HepG2 (cell line): Measurements from ENCODE around the gene AP1AR. TPM values are rescaled to one million over a fixed set of nuclear protein-coding genes. Genes with fewer than 3 reads are reported as not detected.

Source experiments
- ATF1 ChIP-seq: IDR thresholded peaks from 2 replicates; pipeline ENCODE4 v1.6.1; 2016; ENCODE audit warnings: mild to moderate bottlenecking, control low read depth
- CREM ChIP-seq, 2 experiments: sonication (generic) in 1 of 2; formaldehyde crosslinking in 1 of 2; IDR thresholded peaks; 2 replicates each; pipeline versions ENCODE4 v1.4.0 to v1.6.1; 2016 to 2020; ENCODE audit warnings: antibody characterized with exemption in 1 of 2, mild to moderate bottlenecking in 1 of 2, missing genetic modification reagents in 1 of 2
- EED ChIP-seq: sonication (generic); formaldehyde crosslinking; IDR thresholded peaks from 2 replicates; pipeline ENCODE4 v1.5.0; 2020; ENCODE audit warnings: mild to moderate bottlenecking, missing genetic modification reagents
- GFI1 ChIP-seq: sonication (generic); formaldehyde crosslinking; IDR thresholded peaks from 2 replicates; pipeline ENCODE4 v1.5.0; 2020; ENCODE audit warnings: missing genetic modification reagents, mild to moderate bottlenecking, borderline replicate concordance
- HOXA5 ChIP-seq: sonication (generic); formaldehyde crosslinking; IDR thresholded peaks from 2 replicates; pipeline ENCODE4 v1.4.0; 2020; ENCODE audit warnings: missing genetic modification reagents
- MIER3 ChIP-seq: IDR thresholded peaks from 2 replicates; pipeline ENCODE4 v1.6.1; 2016; ENCODE audit warnings: missing compliant biosample characterization, borderline replicate concordance
- MYC ChIP-seq: sonication (generic); formaldehyde crosslinking; IDR thresholded peaks from 2 replicates; pipeline ENCODE4 v1.9.0; 2021; ENCODE audit warnings: missing genetic modification reagents, borderline replicate concordance
- NFYB ChIP-seq: sonication (generic); formaldehyde crosslinking; IDR thresholded peaks from 2 replicates; pipeline ENCODE4 v1.4.0; 2020; ENCODE audit warnings: missing genetic modification reagents
- PHF20 ChIP-seq: sonication (generic); formaldehyde crosslinking; IDR thresholded peaks from 2 replicates; pipeline ENCODE4 v1.5.0; 2020; ENCODE audit warnings: mild to moderate bottlenecking, missing genetic modification reagents
- POLR2AphosphoS5 ChIP-seq: IDR thresholded peaks from 2 replicates; pipeline ENCODE4 v1.6.1; 2012; ENCODE audit warnings: low read depth, low read length
- TEAD3 ChIP-seq: optimal IDR thresholded peaks from 2 replicates; pipeline ENCODE3; 2016; ENCODE audit warnings: borderline replicate concordance
- ZFP36L2 ChIP-seq: sonication (generic); formaldehyde crosslinking; IDR thresholded peaks from 2 replicates; pipeline ENCODE4 v1.4.0; 2020; ENCODE audit warnings: missing genetic modification reagents
- ZKSCAN5 ChIP-seq: sonication (generic); formaldehyde crosslinking; IDR thresholded peaks from 2 replicates; pipeline ENCODE4 v1.5.1; 2020; ENCODE audit warnings: mild to moderate bottlenecking, missing genetic modification reagents
- ZNF138 ChIP-seq: sonication (generic); formaldehyde crosslinking; IDR thresholded peaks from 2 replicates; pipeline ENCODE4 v1.5.0; 2020; ENCODE audit warnings: mild to moderate bottlenecking, low read depth, missing genetic modification reagents
- ZNF263 ChIP-seq: sonication (generic); formaldehyde crosslinking; IDR thresholded peaks from 2 replicates; pipeline ENCODE4 v1.4.0; 2020; ENCODE audit warnings: missing genetic modification reagents
- ZNF296 ChIP-seq: sonication (generic); formaldehyde crosslinking; conservative IDR thresholded peaks from 2 replicates; pipeline ENCODE4 v1.5.0; 2020; ENCODE audit warnings: mild to moderate bottlenecking, missing genetic modification reagents
- ZSCAN30 ChIP-seq: sonication (generic); formaldehyde crosslinking; IDR thresholded peaks from 2 replicates; pipeline ENCODE4 v1.5.0; 2020; ENCODE audit warnings: mild to moderate bottlenecking, missing genetic modification reagents
- polyA plus RNA-seq, 8 experiments: library from polyadenylated mRNA; depleted of rRNA in 3 of 8; stranded (reverse) in 7 of 8; unstranded in 1 of 8; fragments of >200 nt; fragmentation: Illumina TruSeq in 4 of 8; extraction: Trizol in 4 of 8; gene quantifications; 2 replicates each; pipeline versions ENCODE4 v1.2.1 to v1.2.3, GENCODE V29; 2011 to 2016; ENCODE audit warnings: low read depth in 4 of 8, missing spikeins in 1 of 8, mixed read lengths in 1 of 8; ENCODE audit not compliant: insufficient read depth in 1 of 8
- total RNA-seq, 5 experiments: library from RNA; depleted of rRNA; stranded (reverse); fragments of >200 nt; fragmentation: Illumina TruSeq; extraction: Trizol; gene quantifications; 2 replicates each; pipeline ENCODE4 v1.2.3, GENCODE V29; 2016; ENCODE audit warnings: low read depth in 1 of 5
- TF ChIP-seq, protein P1 (sequence below): sonication (generic); formaldehyde crosslinking; IDR thresholded peaks from 2 replicates; pipeline ENCODE4 v1.9.0; 2021; ENCODE audit warnings: mild to moderate bottlenecking, missing genetic modification reagents
- TF ChIP-seq, protein P2 (sequence below): sonication (generic); formaldehyde crosslinking; conservative IDR thresholded peaks from 2 replicates; pipeline ENCODE4 v1.8.0; 2022; ENCODE audit warnings: missing genetic modification reagents
- TF ChIP-seq, protein P3 (sequence below): sonication (generic); formaldehyde crosslinking; IDR thresholded peaks from 2 replicates; pipeline ENCODE4 v1.4.0; 2020; ENCODE audit warnings: missing genetic modification reagents

Gene AP1AR
- total and polyA plus RNA-seq, 2 of the 13 experiments (the other 11 are each of a cell fraction or from before 2014, with no cell fraction given), result 24.9 to 39.9 TPM

- TF ChIP-seq, protein P1, sequence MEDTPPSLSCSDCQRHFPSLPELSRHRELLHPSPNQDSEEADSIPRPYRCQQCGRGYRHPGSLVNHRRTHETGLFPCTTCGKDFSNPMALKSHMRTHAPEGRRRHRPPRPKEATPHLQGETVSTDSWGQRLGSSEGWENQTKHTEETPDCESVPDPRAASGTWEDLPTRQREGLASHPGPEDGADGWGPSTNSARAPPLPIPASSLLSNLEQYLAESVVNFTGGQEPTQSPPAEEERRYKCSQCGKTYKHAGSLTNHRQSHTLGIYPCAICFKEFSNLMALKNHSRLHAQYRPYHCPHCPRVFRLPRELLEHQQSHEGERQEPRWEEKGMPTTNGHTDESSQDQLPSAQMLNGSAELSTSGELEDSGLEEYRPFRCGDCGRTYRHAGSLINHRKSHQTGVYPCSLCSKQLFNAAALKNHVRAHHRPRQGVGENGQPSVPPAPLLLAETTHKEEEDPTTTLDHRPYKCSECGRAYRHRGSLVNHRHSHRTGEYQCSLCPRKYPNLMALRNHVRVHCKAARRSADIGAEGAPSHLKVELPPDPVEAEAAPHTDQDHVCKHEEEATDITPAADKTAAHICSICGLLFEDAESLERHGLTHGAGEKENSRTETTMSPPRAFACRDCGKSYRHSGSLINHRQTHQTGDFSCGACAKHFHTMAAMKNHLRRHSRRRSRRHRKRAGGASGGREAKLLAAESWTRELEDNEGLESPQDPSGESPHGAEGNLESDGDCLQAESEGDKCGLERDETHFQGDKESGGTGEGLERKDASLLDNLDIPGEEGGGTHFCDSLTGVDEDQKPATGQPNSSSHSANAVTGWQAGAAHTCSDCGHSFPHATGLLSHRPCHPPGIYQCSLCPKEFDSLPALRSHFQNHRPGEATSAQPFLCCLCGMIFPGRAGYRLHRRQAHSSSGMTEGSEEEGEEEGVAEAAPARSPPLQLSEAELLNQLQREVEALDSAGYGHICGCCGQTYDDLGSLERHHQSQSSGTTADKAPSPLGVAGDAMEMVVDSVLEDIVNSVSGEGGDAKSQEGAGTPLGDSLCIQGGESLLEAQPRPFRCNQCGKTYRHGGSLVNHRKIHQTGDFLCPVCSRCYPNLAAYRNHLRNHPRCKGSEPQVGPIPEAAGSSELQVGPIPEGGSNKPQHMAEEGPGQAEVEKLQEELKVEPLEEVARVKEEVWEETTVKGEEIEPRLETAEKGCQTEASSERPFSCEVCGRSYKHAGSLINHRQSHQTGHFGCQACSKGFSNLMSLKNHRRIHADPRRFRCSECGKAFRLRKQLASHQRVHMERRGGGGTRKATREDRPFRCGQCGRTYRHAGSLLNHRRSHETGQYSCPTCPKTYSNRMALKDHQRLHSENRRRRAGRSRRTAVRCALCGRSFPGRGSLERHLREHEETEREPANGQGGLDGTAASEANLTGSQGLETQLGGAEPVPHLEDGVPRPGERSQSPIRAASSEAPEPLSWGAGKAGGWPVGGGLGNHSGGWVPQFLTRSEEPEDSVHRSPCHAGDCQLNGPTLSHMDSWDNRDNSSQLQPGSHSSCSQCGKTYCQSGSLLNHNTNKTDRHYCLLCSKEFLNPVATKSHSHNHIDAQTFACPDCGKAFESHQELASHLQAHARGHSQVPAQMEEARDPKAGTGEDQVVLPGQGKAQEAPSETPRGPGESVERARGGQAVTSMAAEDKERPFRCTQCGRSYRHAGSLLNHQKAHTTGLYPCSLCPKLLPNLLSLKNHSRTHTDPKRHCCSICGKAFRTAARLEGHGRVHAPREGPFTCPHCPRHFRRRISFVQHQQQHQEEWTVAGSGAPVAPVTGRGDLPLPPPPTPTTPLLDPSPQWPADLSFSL (CRISPR knock-in tag), result no peak; the same call in 1 of the 2 replicates
- TF ChIP-seq ZNF138 (CRISPR knock-in tag), result no peak
- no peak; the same call in 1 of the 2 replicates for TF ChIP-seq GFI1 (CRISPR knock-in tag)
- TF ChIP-seq MIER3, result no peak; the same call in 1 of the 2 replicates
- peak; percentile 88; the same call in 1 of the 2 replicates for TF ChIP-seq EED
- TF ChIP-seq ZFP36L2 (CRISPR knock-in tag), result 0 out of 2 replicates have a peak, but pooled peaks have one; percentile 52
- TF ChIP-seq HOXA5 (CRISPR knock-in tag), result no peak; the same call in 1 of the 2 replicates
- TF ChIP-seq ZNF263 (CRISPR knock-in tag), result peak; percentile 83
- TF ChIP-seq, protein P2, sequence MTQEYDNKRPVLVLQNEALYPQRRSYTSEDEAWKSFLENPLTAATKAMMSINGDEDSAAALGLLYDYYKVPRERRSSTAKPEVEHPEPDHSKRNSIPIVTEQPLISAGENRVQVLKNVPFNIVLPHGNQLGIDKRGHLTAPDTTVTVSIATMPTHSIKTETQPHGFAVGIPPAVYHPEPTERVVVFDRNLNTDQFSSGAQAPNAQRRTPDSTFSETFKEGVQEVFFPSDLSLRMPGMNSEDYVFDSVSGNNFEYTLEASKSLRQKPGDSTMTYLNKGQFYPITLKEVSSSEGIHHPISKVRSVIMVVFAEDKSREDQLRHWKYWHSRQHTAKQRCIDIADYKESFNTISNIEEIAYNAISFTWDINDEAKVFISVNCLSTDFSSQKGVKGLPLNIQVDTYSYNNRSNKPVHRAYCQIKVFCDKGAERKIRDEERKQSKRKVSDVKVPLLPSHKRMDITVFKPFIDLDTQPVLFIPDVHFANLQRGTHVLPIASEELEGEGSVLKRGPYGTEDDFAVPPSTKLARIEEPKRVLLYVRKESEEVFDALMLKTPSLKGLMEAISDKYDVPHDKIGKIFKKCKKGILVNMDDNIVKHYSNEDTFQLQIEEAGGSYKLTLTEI (CRISPR knock-in tag), result no peak
- TF ChIP-seq ZNF296 (CRISPR knock-in tag), result 0 out of 2 replicates have a peak, but pooled peaks have one; percentile 20
- no peak for TF ChIP-seq NFYB
- TF ChIP-seq, protein P3, sequence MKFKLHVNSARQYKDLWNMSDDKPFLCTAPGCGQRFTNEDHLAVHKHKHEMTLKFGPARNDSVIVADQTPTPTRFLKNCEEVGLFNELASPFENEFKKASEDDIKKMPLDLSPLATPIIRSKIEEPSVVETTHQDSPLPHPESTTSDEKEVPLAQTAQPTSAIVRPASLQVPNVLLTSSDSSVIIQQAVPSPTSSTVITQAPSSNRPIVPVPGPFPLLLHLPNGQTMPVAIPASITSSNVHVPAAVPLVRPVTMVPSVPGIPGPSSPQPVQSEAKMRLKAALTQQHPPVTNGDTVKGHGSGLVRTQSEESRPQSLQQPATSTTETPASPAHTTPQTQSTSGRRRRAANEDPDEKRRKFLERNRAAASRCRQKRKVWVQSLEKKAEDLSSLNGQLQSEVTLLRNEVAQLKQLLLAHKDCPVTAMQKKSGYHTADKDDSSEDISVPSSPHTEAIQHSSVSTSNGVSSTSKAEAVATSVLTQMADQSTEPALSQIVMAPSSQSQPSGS (CRISPR knock-in tag), result no peak
- TF ChIP-seq ZKSCAN5 (CRISPR knock-in tag), result no peak
- peak; percentile 84 for TF ChIP-seq POLR2AphosphoS5
- TF ChIP-seq CREM (IDR thresholded peaks at IDR 0.05), result no peak; the same call in 1 of the 2 replicates
- no peak for TF ChIP-seq CREM (CRISPR knock-in tag; IDR thresholded peaks at IDR 0.05)
- TF ChIP-seq TEAD3 (CRISPR knock-in tag), result no peak
- TF ChIP-seq MYC (CRISPR knock-in tag), result peak; percentile 93
- no peak for TF ChIP-seq ATF1 (CRISPR knock-in tag)
- TF ChIP-seq ZSCAN30, result peak; percentile 66; the same call in 1 of the 2 replicates
- peak; percentile 46; the same call in 1 of the 2 replicates for TF ChIP-seq PHF20 (CRISPR knock-in tag)
Observed at GRCh38 chr4:112231779-112232713, at the start of gene AP1AR (continued).
